ENCODE data around the gene DYNLL2.
"Not testable (repeated sequence)": the region's sequence is repeated elsewhere in the genome, so short reads cannot be mapped to it uniquely, and the experiment has no call there.

DYNLL2 gene

DNA sequence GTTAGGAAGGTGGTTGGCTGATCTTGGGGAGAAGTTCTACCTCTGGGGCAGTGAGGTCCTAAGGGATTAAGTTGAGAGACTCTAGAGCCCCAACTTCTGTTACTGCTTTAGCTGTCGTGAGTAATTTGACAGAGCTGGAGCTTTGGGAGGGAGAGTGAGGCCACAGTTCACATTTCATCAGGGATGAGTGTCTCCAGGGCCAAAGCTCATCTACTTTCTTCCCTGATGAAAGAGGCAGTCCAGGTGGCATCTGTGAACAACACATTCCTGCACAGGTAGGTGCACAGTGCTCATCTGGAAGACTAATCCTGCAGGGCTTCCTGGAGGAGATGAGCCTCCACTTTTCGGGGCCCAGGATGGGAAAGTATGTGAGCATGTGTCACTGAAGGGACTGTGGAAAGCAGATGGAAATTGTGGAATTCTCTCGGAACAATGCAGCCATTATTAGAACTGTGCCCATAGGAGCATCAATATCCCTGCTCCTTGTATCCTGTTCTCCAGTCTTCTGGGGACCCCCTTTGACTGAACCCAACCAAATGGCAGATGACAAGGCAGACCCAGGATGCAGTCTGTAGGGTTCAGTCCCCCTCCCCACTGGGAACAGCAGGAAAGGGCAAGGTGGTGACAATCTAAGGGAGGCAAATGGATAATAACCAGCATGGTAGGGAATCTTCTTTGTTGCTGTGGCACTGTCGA lies 9.0 kb downstream of the DYNLL2 start:
- no peak overlapping the region for H3K4me3 ChIP-seq (ENCODE audit: low read depth, low read length)
- TF ChIP-seq, protein P1, sequence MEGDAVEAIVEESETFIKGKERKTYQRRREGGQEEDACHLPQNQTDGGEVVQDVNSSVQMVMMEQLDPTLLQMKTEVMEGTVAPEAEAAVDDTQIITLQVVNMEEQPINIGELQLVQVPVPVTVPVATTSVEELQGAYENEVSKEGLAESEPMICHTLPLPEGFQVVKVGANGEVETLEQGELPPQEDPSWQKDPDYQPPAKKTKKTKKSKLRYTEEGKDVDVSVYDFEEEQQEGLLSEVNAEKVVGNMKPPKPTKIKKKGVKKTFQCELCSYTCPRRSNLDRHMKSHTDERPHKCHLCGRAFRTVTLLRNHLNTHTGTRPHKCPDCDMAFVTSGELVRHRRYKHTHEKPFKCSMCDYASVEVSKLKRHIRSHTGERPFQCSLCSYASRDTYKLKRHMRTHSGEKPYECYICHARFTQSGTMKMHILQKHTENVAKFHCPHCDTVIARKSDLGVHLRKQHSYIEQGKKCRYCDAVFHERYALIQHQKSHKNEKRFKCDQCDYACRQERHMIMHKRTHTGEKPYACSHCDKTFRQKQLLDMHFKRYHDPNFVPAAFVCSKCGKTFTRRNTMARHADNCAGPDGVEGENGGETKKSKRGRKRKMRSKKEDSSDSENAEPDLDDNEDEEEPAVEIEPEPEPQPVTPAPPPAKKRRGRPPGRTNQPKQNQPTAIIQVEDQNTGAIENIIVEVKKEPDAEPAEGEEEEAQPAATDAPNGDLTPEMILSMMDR (conservative IDR thresholded peaks at IDR 0.05; ENCODE audit: low read depth, low read length): no peak
- no peak for DNase-seq (ENCODE audit: low read depth)

DNA sequence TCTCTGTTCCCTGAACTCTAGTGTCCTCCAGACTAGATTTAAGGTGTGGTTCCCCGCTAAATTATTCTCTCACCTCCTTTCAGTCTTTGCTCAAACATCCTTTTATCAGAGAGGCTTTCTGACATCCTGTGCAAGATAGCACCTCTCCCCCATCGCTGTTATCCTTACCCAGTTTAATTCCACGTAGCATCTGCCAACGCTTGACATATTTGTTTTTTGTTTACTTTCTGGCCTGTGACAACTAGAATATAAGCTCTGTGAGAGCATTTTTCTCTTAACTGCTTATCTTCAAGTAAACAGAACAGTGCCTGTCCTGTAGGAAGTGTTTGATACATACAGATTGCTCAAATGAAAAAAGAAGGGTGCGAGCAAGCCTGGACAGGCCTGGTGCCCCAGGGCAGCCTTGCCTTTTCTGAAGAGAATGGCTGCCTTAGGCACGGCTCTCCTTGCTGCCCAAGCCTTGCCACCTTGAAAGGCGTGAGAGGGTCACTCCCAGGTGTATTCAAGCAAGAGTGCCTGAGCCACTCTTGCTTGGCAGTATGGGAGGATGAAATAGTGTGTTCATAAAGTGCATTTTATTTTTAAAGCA lies 9.7 kb downstream of the DYNLL2 start:
- no peak for DNase-seq (ENCODE audit: low read depth)
- TF ChIP-seq, protein P1 (conservative IDR thresholded peaks at IDR 0.05; ENCODE audit: low read depth, low read length): no peak
- no peak overlapping the region for H3K4me3 ChIP-seq (ENCODE audit: low read depth, low read length)

DNA sequence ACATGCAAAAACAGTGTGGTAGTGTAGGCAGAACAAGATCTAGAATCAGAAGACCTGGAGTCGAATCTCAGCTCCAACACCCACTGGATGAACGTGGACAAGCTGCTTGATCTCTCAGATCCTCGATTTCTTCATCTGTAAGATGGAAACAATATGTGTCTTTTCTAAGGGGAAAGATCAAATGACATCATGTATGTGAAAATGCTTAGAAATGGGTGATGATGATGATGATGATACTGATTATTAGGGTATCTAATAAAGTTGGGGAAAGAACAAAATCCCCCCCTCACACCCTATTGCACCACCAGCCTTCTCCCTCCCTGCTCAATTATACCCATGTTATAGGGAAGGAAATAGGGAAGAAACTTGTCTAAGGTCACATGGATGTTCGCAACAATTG lies 10.9 kb downstream of the DYNLL2 start:
- TF ChIP-seq, protein P1 (conservative IDR thresholded peaks at IDR 0.05; ENCODE audit: low read depth, low read length): no peak
- DNase-seq (ENCODE audit: low read depth): no peak
- no peak overlapping the region for H3K4me3 ChIP-seq (ENCODE audit: low read depth, low read length)

DNA sequence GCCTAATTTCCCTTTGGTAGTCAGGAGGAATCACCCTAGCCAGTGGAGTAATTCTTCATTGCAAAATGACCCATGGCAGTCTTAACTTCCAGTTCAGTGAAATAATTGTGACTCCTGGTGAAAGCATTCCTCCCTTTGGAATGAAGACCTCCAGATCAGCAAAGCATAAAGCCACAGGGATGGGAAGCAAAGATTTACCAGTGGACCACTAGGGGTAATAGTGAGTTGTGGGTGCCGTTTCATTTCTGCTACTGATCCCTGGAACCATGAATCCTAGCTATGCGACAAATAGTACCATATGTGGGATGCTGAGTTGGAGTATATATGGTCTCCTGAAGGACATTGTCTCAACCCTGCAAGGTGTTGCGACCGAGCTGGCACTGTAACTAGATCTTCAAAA lies 13.7 kb downstream of the DYNLL2 start:
- H3K4me3 ChIP-seq (ENCODE audit: low read depth, low read length): no peak overlapping the region
- DNase-seq (ENCODE audit: low read depth): peak; percentile 2
- TF ChIP-seq, protein P1 (conservative IDR thresholded peaks at IDR 0.05; ENCODE audit: low read depth, low read length): no peak

DNA sequence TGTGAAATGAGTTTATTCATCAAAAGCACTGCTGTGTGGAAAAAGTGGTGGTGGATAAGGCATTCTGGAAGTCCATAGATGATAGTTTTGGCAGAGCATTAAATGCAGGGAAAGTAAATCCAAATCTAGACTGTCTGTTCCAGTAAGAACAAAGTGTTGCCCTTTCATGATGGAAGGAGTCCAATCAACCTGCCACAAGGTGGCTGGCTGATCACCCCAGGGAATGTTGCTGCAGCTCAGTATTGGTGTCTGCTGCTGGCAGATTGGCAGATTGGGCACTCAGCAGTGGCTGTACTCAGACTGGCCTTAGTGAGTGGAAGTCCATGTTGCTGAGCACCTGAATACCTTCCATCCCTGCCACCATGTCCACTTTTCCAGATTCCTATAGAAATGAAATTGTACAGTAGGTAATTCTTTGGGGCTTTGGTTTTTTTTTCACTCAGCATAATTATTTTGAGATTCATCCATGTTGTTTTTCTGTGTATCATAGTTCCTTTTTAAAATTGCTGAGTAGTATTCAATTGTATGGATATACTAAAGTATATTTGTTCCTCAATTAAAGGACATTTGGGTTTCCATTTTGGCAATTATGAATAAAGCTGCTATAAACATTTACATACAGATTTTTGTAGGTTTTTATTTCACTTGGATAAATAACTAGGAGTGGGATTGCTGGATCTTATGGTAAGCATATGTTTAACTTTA lies 14.3 kb downstream of the DYNLL2 start:
- no peak for DNase-seq (ENCODE audit: low read depth)
- no peak overlapping the region for H3K4me3 ChIP-seq (ENCODE audit: low read depth, low read length)
- TF ChIP-seq, protein P1 (conservative IDR thresholded peaks at IDR 0.05; ENCODE audit: low read depth, low read length): no peak

GRCh38 chr17:58100506-58100905 lies 17.3 kb downstream of the DYNLL2 start:
- no peak overlapping the region for H3K4me3 ChIP-seq (ENCODE audit: low read depth, low read length)
- TF ChIP-seq, protein P1 (conservative IDR thresholded peaks at IDR 0.05; ENCODE audit: low read depth, low read length): no peak
- no peak for DNase-seq (ENCODE audit: low read depth)

DNA sequence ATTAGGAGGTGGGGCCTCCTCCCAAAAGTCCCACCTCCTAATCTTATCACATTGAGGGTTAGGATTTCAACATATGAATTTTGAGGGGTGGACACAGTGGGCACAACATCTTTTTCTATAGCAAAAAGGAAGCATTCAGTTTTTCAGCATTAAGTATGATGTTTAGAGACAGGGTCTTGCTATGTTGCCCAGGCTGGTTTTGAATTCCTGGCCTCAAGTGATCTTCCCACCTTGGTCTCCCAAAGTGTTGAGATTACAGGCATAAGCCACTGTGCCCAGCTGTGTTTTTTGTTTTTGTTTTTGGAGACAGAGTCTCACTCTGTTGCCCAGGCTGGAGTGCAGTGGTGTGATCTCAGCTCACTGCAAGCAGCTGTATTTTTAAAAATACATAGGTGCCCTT lies 18.7 kb downstream of the DYNLL2 start:
- DNase-seq (ENCODE audit: low read depth); H3K4me3 ChIP-seq (ENCODE audit: low read depth, low read length): not testable (repeated sequence)
